Activated CD4-positive, alpha-beta T cell treated with anti-CD3 and anti-CD28 coated beads for 36 hours (primary cell): ENCODE data around the gene MVD. TPM values are rescaled to one million over a fixed set of nuclear protein-coding genes. Genes with fewer than 3 reads are reported as not detected.

Source experiments
- ATAC-seq: fragments of 200-7000 bp; cut with Tn5 transposase; one replicate; pipeline ENCODE4 v1.10.0; 2021; ENCODE audit warnings: mild to moderate bottlenecking, moderate library complexity
- CTCF ChIA-PET: fragments of 350-600 bp; sonication (Branson Sonifier 250); formaldehyde crosslinking; loops from one replicate; lab custom pipeline; 2021; ENCODE audit warnings: antibody characterized with exemption; lab: Charles Lee
- POLR2A ChIA-PET: fragments of 350-600 bp; sonication (Branson Sonifier 250); formaldehyde crosslinking; loops from one replicate; lab custom pipeline; 2021; ENCODE audit warnings: antibody characterized with exemption, inconsistent platforms; lab: Charles Lee
- DNase-seq: peaks from one replicate; pipeline ENCODE4 v3.0.0-alpha.2; 2020
- H3K27ac Mint-ChIP-seq: one replicate; pipeline ENCODE4 v1.8.0; 2021; ENCODE audit warnings: mixed read lengths
- H3K27me3 Mint-ChIP-seq: one replicate; pipeline ENCODE4 v1.8.0; 2021; ENCODE audit warnings: mixed read lengths
- H3K36me3 Mint-ChIP-seq: one replicate; pipeline ENCODE4 v1.8.0; 2021; ENCODE audit warnings: low read depth, mixed read lengths
- H3K4me1 Mint-ChIP-seq: one replicate; pipeline ENCODE4 v1.8.0; 2021; ENCODE audit warnings: mixed read lengths
- H3K4me3 Mint-ChIP-seq: one replicate; pipeline ENCODE4 v1.8.0; 2021; ENCODE audit warnings: mild to moderate bottlenecking, moderate library complexity, mixed read lengths
- H3K9me3 Mint-ChIP-seq: one replicate; pipeline ENCODE4 v1.8.0; 2021; ENCODE audit warnings: low read depth, mixed read lengths
- intact Hi-C, 2 experiments: fragments of 100-400 bp; cut with DNase I in 1 of 2; cut with micrococcal nuclease in 1 of 2; formaldehyde crosslinking; loops; one replicate each; pipeline versions ENCODE4 v1.14.2 to v1.15.1; 2022 to 2024; cut with DNase I, micrococcal nuclease
- total RNA-seq, 2 experiments: library from RNA; stranded (reverse); gene quantifications; one replicate each; pipeline ENCODE4 v1.2.3, GENCODE V29; 2021

MVD gene
- total RNA-seq, 2 experiments from 2014 or later: 62.8 to 81.1 TPM

DNA sequence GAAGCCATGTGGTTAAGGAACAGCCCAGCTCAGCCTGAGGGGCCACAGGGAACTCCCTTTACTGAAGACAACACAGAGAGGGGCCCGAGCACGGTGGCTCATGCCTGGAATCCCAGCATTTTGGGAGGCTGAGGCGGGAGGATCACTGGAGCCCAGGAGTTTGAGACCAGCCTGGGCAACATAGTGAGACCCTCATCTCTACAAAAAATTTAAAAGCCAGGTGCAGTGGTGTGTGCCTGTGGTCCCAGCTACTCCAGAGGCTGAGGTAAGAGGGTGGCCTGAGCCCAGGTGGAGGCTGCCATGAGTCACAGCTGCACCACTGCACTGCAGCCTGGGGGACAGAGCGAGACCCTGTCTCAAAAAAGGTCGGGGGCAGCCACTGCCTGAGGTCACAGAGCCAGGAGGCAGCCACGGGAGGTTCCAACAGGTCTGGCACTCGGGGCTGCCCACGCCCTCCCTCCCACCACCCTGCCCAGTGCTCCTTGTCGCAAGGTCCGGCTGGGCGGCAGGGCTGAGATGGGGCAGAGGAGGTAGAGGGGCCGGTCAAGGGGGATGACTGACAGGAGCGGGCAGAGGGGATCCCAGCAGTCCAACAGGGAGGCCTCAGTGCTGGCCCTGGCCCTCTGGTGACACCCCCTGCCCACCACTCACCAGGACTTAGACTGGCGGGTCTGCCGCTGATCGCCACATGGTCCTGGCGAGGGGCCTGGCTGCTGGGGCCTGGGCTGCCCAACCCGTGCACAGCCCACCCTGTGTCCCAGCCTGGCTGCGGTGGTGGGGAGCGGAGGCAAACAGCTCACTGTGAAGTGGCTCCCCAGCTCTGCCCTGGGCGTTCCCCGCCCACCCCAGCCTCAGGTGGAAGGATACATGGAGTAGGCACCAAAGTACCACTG, 15.5 kb downstream of the MVD start:
- no peak for ATAC-seq
- H3K4me3 Mint-ChIP-seq: no peak overlapping the region
- no peaks in the 10 kb centered on the region for H3K9me3 Mint-ChIP-seq
- CTCF ChIA-PET: no interaction called here
- POLR2A ChIA-PET: interaction anchor here (0.5 kb wide), 1 partner anchor 779 kb away, joined by 3 read pairs; no protein-coding TSS in a partner anchor
- no peak overlapping the region for H3K27ac Mint-ChIP-seq
- peaks cover 18% of the 10 kb centered on the region for H3K36me3 Mint-ChIP-seq
- no peaks in the 10 kb centered on the region for H3K27me3 Mint-ChIP-seq
- peaks cover 15% of the 10 kb centered on the region for H3K4me1 Mint-ChIP-seq
- intact Hi-C loops: no loop called here
- DNase-seq: no peak

GRCh38 chr16:88646345-88647034, 16.4 kb downstream of the MVD start:
- ATAC-seq (no peak), DNase-seq (no peak)
- H3K27ac Mint-ChIP-seq: no peak overlapping the region
- no peaks in the 10 kb centered on the region for H3K27me3 Mint-ChIP-seq
- intact Hi-C loops: no loop called here
- H3K36me3 Mint-ChIP-seq: peaks cover 17% of the 10 kb centered on the region
- no peak overlapping the region for H3K4me3 Mint-ChIP-seq
- H3K4me1 Mint-ChIP-seq: peaks cover 10% of the 10 kb centered on the region
- H3K9me3 Mint-ChIP-seq: no peaks in the 10 kb centered on the region
- POLR2A ChIA-PET: interaction anchor here (0.5 kb wide), 1 partner anchor 778 kb away, joined by 3 read pairs; no protein-coding TSS in a partner anchor
- CTCF ChIA-PET: no interaction called here

GRCh38 chr16:88645941-88646340, 16.9 kb downstream of the MVD start:
- DNase-seq: no peak
- H3K27ac Mint-ChIP-seq: no peak overlapping the region
- no peaks in the 10 kb centered on the region for H3K27me3 Mint-ChIP-seq
- no peak overlapping the region for H3K4me3 Mint-ChIP-seq
- CTCF ChIA-PET: no interaction called here
- POLR2A ChIA-PET: no interaction called here
- peaks cover 8% of the 10 kb centered on the region for H3K4me1 Mint-ChIP-seq
- intact Hi-C loops: no loop called here
- no peaks in the 10 kb centered on the region for H3K9me3 Mint-ChIP-seq
- no peak for ATAC-seq
- H3K36me3 Mint-ChIP-seq: peaks cover 17% of the 10 kb centered on the region

GRCh38 chr16:88645455-88645854, 17.4 kb downstream of the MVD start:
- H3K4me3 Mint-ChIP-seq: no peak overlapping the region
- DNase-seq (no peak), ATAC-seq (no peak)
- POLR2A ChIA-PET: no interaction called here
- H3K36me3 Mint-ChIP-seq: peaks cover 16% of the 10 kb centered on the region
- H3K9me3 Mint-ChIP-seq: no peaks in the 10 kb centered on the region
- H3K27me3 Mint-ChIP-seq: no peaks in the 10 kb centered on the region
- CTCF ChIA-PET: no interaction called here
- peaks cover 8% of the 10 kb centered on the region for H3K4me1 Mint-ChIP-seq
- intact Hi-C loops: no loop called here
- H3K27ac Mint-ChIP-seq: no peak overlapping the region

DNA sequence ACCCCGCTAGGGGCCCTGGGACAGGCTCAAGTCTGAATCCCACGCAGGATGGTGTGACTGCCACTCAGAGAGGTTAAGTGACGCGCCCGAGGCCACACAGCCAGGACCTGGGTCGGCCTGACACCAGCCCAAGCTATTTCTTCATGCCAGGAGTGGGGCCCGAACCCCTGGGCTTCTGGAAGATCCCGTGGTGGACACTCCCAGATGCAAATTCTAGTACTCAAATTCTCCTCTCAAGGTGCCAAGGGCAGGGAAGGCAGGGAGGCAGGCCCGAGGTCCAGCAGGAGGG, 19.3 kb downstream of the MVD start:
- DNase-seq (no peak), ATAC-seq (no peak)
- Mint-ChIP-seq H3K4me1 (peaks cover 7% of the 10 kb centered on the region), H3K9me3 (no peaks in the 10 kb centered on the region), H3K36me3 (peaks cover 6% of the 10 kb centered on the region), H3K27me3 (peaks cover 6% of the 10 kb centered on the region), H3K27ac (no peak overlapping the region), H3K4me3 (no peak overlapping the region)
- intact Hi-C loops: no loop called here
- CTCF ChIA-PET: no interaction called here
- POLR2A ChIA-PET: no interaction called here

- ChIA-PET CTCF (no interaction called here), POLR2A (no interaction called here)
- no peak overlapping the region for H3K27ac Mint-ChIP-seq
- H3K27me3 Mint-ChIP-seq: peaks cover 8% of the 10 kb centered on the region
- intact Hi-C loops: no loop called here
- peaks cover 6% of the 10 kb centered on the region for H3K36me3 Mint-ChIP-seq
- ATAC-seq: no peak
- no peaks in the 10 kb centered on the region for H3K9me3 Mint-ChIP-seq
- no peak overlapping the region for H3K4me3 Mint-ChIP-seq
- DNase-seq: no peak
- peaks cover 11% of the 10 kb centered on the region for H3K4me1 Mint-ChIP-seq
These were observed 19.8 kb downstream of the MVD start for GRCh38 chr16:88642881-88643643.

DNA sequence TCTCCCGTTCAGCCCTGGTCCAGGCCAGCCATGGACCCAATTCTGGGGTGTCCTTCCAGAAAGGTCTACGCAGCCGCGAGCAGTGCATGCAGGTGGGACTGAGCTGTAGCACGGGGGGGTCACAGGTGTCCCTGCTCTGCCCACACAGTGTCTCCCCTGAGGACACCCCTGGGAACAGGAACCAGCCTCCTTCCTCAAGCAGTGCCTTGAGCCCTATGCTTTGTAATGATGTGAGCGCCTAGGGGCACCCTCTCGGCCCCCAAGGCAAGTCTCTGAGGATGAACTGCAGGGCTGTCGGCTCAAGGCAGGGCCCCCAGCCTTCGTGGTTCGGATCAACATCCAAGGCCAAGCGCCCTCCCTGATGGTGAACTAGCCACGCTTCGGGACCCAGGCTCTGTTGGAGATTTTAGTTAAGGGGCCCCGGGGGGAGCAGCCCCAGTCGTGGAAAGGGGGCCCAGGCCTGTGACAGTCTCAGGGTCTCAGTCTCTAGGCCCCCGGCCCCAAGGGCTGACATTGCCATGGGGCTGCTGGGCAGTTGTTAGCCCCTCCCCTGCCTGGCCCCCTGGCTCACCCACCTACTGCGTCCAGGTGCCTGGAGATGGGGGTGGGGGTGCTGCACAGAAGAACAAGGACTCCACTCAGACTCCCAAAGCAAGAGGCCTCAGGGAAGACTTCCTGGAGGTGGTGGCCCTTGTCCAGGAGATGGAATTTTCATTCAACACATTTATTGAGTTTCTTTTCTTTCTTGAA, 22.2 kb downstream of the MVD start:
- Mint-ChIP-seq H3K4me1 (peaks cover 27% of the 10 kb centered on the region), H3K27me3 (peaks cover 20% of the 10 kb centered on the region), H3K36me3 (peaks cover 9% of the 10 kb centered on the region), H3K9me3 (no peaks in the 10 kb centered on the region), H3K27ac (no peak overlapping the region), H3K4me3 (no peak overlapping the region)
- POLR2A ChIA-PET: interaction anchor here (0.5 kb wide), 1 partner anchor 15 kb away, joined by 3 read pairs; no protein-coding TSS in a partner anchor
- DNase-seq (no peak), ATAC-seq (no peak)
- CTCF ChIA-PET: no interaction called here
- intact Hi-C loops: no loop called here

DNA sequence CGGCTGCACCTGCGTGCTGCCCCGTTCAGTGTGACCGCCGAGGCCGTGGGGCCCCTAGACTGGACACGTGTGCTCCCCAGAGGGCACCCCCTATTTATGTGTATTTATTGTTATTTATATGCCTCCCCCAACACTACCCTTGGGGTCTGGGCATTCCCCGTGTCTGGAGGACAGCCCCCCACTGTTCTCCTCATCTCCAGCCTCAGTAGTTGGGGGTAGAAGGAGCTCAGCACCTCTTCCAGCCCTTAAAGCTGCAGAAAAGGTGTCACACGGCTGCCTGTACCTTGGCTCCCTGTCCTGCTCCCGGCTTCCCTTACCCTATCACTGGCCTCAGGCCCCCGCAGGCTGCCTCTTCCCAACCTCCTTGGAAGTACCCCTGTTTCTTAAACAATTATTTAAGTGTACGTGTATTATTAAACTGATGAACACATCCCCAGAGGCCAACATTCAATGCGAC, 22.8 kb downstream of the MVD start:
- ATAC-seq: no peak
- CTCF ChIA-PET: interaction anchor here (0.9 kb wide), 1 partner anchor 70 kb away, joined by 3 read pairs; the partner anchor contains the start of gene ZC3H18

GRCh38 chr16:88639231-88640038, 23.5 kb downstream of the MVD start:
- H3K4me1 Mint-ChIP-seq: peaks cover 33% of the 10 kb centered on the region
- ChIA-PET POLR2A (no interaction called here), CTCF (interaction anchor here (0.7 to 1.0 kb wide), 3 partner anchors 42 to 69 kb away, joined by 3 to 4 read pairs (median 3); partner anchors contain the start of gene ZC3H18)
- no peaks in the 10 kb centered on the region for H3K9me3 Mint-ChIP-seq
- peaks cover 11% of the 10 kb centered on the region for H3K36me3 Mint-ChIP-seq
- DNase-seq (no peak), ATAC-seq (no peak)
- intact Hi-C loops: loop anchor here in 1 of 2 experiments (10.0 kb wide), 1 partner anchor 145 kb away; the partner anchor contains the start of gene PIEZO1
- H3K4me3 Mint-ChIP-seq: no peak overlapping the region
- no peak overlapping the region for H3K27ac Mint-ChIP-seq
- H3K27me3 Mint-ChIP-seq: peaks cover 23% of the 10 kb centered on the region

More for the DNA sequence above, 22.8 kb downstream of the MVD start:
- POLR2A ChIA-PET: interaction anchor here (0.5 kb wide), 1 partner anchor 14 kb away, joined by 3 read pairs; no protein-coding TSS in a partner anchor
- Mint-ChIP-seq H3K9me3 (no peaks in the 10 kb centered on the region), H3K27me3 (peaks cover 23% of the 10 kb centered on the region), H3K36me3 (peaks cover 11% of the 10 kb centered on the region), H3K4me1 (peaks cover 30% of the 10 kb centered on the region), H3K27ac (no peak overlapping the region), H3K4me3 (no peak overlapping the region)
- intact Hi-C loops: no loop called here
- no peak for DNase-seq
